Loucy (cell line): ENCODE data around the gene FUBP1.

Experiments used
- H2AFZ ChIP-seq: fragments of 200-600 bp; sonication (generic); 2 replicates; pipeline ENCODE4 v1.6.0; 2016; ENCODE audit warnings: antibody characterized with exemption, mild to moderate bottlenecking, low read length, moderate library complexity
- H3F3A ChIP-seq: fragments of 200-600 bp; 2 replicates; pipeline ENCODE4 v1.6.0; 2016; ENCODE audit warnings: antibody characterized with exemption, low read depth, mild to moderate bottlenecking
- H3K27me3 ChIP-seq: fragments of 200-600 bp; sonication (generic); 2 replicates; pipeline ENCODE4 v1.6.1; 2014; ENCODE audit warnings: low read length, mild to moderate bottlenecking; ENCODE audit not compliant: insufficient read depth, poor library complexity, severe bottlenecking
- H3K36me3 ChIP-seq: fragments of 200-600 bp; sonication (generic); 2 replicates; pipeline ENCODE4 v1.6.1; 2016; ENCODE audit warnings: low read length; ENCODE audit not compliant: insufficient read depth
- H3K4me1 ChIP-seq: fragments of 200-600 bp; sonication (generic); 2 replicates; pipeline ENCODE4 v1.5.1; 2014; ENCODE audit warnings: low read length, mild to moderate bottlenecking; ENCODE audit not compliant: insufficient read depth, poor library complexity, severe bottlenecking
- H3K4me2 ChIP-seq: fragments of 200-600 bp; sonication (generic); 2 replicates; pipeline ENCODE4 v1.6.0; 2014; ENCODE audit warnings: antibody characterized with exemption, low read length, low read depth, mild to moderate bottlenecking; ENCODE audit not compliant: poor library complexity, severe bottlenecking
- H3K4me3 ChIP-seq: fragments of 200-600 bp; sonication (generic); 2 replicates; pipeline ENCODE4 v1.5.1; 2014; ENCODE audit warnings: low read length, mild to moderate bottlenecking, mixed read lengths; ENCODE audit not compliant: poor library complexity, severe bottlenecking
- H3K79me2 ChIP-seq: fragments of 200-600 bp; sonication (generic); 2 replicates; pipeline ENCODE4 v1.6.1; 2014; ENCODE audit warnings: low read length; ENCODE audit not compliant: insufficient read depth
- H3K9ac ChIP-seq: fragments of 200-600 bp; sonication (generic); 2 replicates; pipeline ENCODE4 v1.6.0; 2014; ENCODE audit warnings: mild to moderate bottlenecking, low read depth, low read length, moderate library complexity; ENCODE audit not compliant: poor library complexity, severe bottlenecking
- H3K9me2 ChIP-seq: fragments of 200-600 bp; sonication (generic); replicated peaks from 2 replicates; pipeline ENCODE4 v1.6.1; 2016; ENCODE audit warnings: low read depth, low read length, mixed read lengths
- H3K9me3 ChIP-seq: fragments of 200-600 bp; sonication (generic); 2 replicates; pipeline ENCODE4 v1.6.1; 2014; ENCODE audit warnings: mild to moderate bottlenecking, antibody characterized with exemption, low read length, low read depth; ENCODE audit not compliant: insufficient read depth
- H4K20me1 ChIP-seq: fragments of 200-600 bp; sonication (generic); 2 replicates; pipeline ENCODE4 v1.6.0; 2014; ENCODE audit warnings: antibody characterized with exemption, low read length, mild to moderate bottlenecking; ENCODE audit not compliant: insufficient read depth, poor library complexity, severe bottlenecking
- EZH2phosphoT487 ChIP-seq: fragments of 200-600 bp; IDR thresholded peaks from 2 replicates; pipeline ENCODE4 v1.6.1; 2018; ENCODE audit warnings: antibody characterized with exemption, mild to moderate bottlenecking, moderate library complexity, borderline replicate concordance
- TF ChIP-seq, protein P1 (sequence below): fragments of 200-600 bp; sonication (generic); conservative IDR thresholded peaks from 2 replicates; pipeline ENCODE4 v1.5.1; 2014; ENCODE audit warnings: mild to moderate bottlenecking, antibody characterized with exemption, low read length

FUBP1 gene

GRCh38 chr1:78005755-78006154 is 26.9 kb upstream of the FUBP1 start:
- Histone ChIP-seq H3K27me3 (no peaks in the 10 kb centered on the region), H3K4me3 (peak overlapping the region; percentile 81), H3K4me1 (peaks cover 53% of the 10 kb centered on the region), H3F3A (peaks cover 7% of the 10 kb centered on the region; the same call in 1 of the 2 replicates), H3K9me3 (no peaks in the 10 kb centered on the region), H3K9ac (peak overlapping the region; percentile 85), H2AFZ (no peak overlapping the region), H3K36me3 (no peaks in the 10 kb centered on the region), H3K9me2 (no peaks in the 10 kb centered on the region), H4K20me1 (no peaks in the 10 kb centered on the region), H3K4me2 (peak overlapping the region; percentile 86), H3K79me2 (peaks cover 21% of the 10 kb centered on the region; the same call in 1 of the 2 replicates)
- no peak for TF ChIP-seq EZH2phosphoT487
- TF ChIP-seq, protein P1, sequence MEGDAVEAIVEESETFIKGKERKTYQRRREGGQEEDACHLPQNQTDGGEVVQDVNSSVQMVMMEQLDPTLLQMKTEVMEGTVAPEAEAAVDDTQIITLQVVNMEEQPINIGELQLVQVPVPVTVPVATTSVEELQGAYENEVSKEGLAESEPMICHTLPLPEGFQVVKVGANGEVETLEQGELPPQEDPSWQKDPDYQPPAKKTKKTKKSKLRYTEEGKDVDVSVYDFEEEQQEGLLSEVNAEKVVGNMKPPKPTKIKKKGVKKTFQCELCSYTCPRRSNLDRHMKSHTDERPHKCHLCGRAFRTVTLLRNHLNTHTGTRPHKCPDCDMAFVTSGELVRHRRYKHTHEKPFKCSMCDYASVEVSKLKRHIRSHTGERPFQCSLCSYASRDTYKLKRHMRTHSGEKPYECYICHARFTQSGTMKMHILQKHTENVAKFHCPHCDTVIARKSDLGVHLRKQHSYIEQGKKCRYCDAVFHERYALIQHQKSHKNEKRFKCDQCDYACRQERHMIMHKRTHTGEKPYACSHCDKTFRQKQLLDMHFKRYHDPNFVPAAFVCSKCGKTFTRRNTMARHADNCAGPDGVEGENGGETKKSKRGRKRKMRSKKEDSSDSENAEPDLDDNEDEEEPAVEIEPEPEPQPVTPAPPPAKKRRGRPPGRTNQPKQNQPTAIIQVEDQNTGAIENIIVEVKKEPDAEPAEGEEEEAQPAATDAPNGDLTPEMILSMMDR: no peak

DNA sequence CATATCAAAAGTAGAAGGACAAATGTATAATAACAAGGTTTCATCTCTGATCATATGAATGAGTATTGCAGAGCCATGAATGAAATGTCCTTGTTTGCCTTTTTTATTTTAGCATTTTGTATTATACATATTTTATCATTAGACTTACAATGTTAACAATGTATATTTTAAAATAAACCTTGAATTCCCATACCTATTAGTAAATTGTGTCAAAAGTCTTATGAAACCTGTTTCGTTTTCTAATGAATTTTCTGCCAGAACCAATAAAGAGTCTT is 26.5 kb upstream of the FUBP1 start:
- H3K9ac ChIP-seq: peak overlapping the region; percentile 85
- H3K4me3 ChIP-seq: peak overlapping the region; percentile 81
- no peaks in the 10 kb centered on the region for H3K27me3 ChIP-seq
- no peaks in the 10 kb centered on the region for H3K36me3 ChIP-seq
- H3K79me2 ChIP-seq: peaks cover 21% of the 10 kb centered on the region; the same call in 1 of the 2 replicates
- peak overlapping the region; percentile 87 for H2AFZ ChIP-seq
- H3K9me2 ChIP-seq: no peaks in the 10 kb centered on the region
- H3K4me2 ChIP-seq: peak overlapping the region; percentile 86
- H3F3A ChIP-seq: peaks cover 7% of the 10 kb centered on the region; the same call in 1 of the 2 replicates
- H4K20me1 ChIP-seq: no peaks in the 10 kb centered on the region
- H3K9me3 ChIP-seq: no peaks in the 10 kb centered on the region
- TF ChIP-seq, protein P1: no peak
- TF ChIP-seq EZH2phosphoT487: no peak
- peaks cover 49% of the 10 kb centered on the region for H3K4me1 ChIP-seq

DNA sequence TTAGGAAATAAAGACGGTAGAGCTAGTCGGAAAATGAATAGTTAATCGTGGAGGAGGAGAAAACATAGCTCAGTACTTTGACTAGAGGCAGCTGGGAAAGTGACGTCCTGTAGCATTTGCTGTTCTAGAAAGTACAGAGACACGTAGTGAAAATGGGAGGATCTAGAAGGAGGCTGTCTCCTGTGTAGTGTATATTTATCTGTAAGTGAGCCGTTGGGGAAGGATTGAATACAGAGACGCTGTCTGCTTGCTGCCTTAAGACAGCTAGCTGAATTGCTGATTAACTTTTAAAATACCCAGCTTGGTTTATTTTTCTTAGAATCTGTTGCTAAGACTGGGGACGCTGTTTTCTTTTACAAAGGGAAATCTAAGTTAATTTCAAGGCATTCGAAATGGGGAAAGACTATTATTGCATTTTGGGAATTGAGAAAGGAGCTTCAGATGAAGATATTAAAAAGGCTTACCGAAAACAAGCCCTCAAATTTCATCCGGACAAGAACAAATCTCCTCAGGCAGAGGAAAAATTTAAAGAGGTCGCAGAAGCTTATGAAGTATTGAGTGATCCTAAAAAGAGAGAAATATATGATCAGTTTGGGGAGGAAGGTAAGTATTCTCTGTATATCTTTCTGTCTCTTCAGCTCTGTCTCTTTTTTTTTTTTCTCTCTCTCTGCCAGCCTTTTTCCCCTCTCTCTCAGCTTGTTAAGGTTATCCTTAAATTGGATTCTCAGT is 26.0 kb upstream of the FUBP1 start, which contains the start of gene DNAJB4:
Gene DNAJB4 (plus strand): TSS at position 221 of the 729 bp plus-strand sequence. CDS start 172 bp downstream, at position 393.
- peaks cover 19% of the 10 kb centered on the region; the same call in 1 of the 2 replicates for H3K79me2 ChIP-seq
- H2AFZ ChIP-seq: peak within 1 kb of the TSS; percentile 87
- no peaks in the 10 kb centered on the region for H3K9me3 ChIP-seq
- peak within 1 kb of the TSS; percentile 85 for H3K9ac ChIP-seq
- no peaks in the 10 kb centered on the region for H3K36me3 ChIP-seq
- peaks cover 7% of the 10 kb centered on the region; the same call in 1 of the 2 replicates for H3F3A ChIP-seq
- no peaks in the 10 kb centered on the region for H3K27me3 ChIP-seq
- H3K9me2 ChIP-seq: no peaks in the 10 kb centered on the region
- H4K20me1 ChIP-seq: no peaks in the 10 kb centered on the region
- H3K4me1 ChIP-seq: peaks cover 44% of the 10 kb centered on the region
- H3K4me2 ChIP-seq: peak within 1 kb of the TSS; percentile 86
- peak within 1 kb of the TSS; percentile 81 for H3K4me3 ChIP-seq
- TF ChIP-seq EZH2phosphoT487: no peak
